ENCODE data around the gene CPHXL2. TPM values are rescaled to one million over a fixed set of nuclear protein-coding genes. Genes with fewer than 3 reads are reported as not detected.

CPHXL2 gene
- total RNA-seq, 2 donors from 2014 or later: not detected

DNA sequence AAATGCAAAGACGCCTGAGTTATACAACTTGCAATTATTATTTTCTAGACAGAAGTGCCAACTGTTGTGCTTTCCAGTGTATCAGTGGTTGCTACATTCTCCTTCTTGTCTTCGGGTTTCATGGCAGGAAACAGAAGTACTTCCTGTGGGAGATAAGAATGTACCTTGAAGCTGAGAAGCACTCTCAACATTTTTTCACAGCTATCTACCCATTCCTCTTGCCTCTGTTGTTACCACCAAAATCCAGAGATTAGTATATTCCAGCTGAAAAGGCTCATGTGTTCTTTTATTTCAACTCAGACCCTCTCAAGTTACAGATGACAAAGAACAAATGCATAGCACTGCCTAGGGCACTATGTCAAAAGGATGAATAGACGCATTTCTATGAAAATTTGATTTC is 49.0 kb downstream of the CPHXL2 start:
- TF ChIP-seq POLR2A (IDR thresholded peaks at IDR 0.05) (no peak), CTCF (IDR thresholded peaks at IDR 0.05) (no peak), POLR2AphosphoS5 (IDR thresholded peaks at IDR 0.05) (no peak)
- Histone ChIP-seq H3K27ac (no peak overlapping the region), H3K36me3 (peaks cover 21 to 28% of the 10 kb centered on the region in 2 donors), H3K27me3 (replicated peaks; ENCODE audit: insufficient read depth) (no peaks in the 10 kb centered on the region), H3K9me3 (no peaks in the 10 kb centered on the region), H3K4me1 (replicated peaks) (no peaks in the 10 kb centered on the region), H3K4me3 (no peak overlapping the region)
- no peak for DNase-seq (ENCODE audit: low spot score)
- intact Hi-C loops (cut with DNase I): loop anchor here (10.0 kb wide), 2 partner anchors 113 to 153 kb away; no protein-coding TSS in a partner anchor
- 64% methylated on average over 3 of the region's 3 CpGs for WGBS

DNA sequence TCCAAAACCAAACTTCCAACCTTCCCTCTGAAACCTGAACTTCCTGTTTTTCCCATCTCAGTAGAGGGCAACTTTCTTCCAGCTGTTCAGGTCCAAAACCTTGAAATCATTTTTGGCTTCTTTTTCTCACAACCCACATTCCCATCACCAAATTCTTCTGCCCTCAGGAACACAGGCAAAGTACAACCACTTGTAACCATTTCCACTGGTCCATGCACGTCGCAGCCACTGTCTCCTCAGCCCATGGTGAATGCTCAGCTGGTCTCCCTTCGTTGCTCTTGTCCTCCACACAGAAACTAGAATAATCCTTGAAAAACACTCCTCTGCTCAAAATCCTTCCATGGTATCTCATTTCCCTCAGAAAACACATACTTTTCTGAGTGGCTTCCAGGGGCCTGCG is 50.0 kb downstream of the CPHXL2 start:
- 85% methylated on average over 4 of the region's 4 CpGs for WGBS
- H3K4me1 ChIP-seq (replicated peaks): peaks cover 6% of the 10 kb centered on the region
- intact Hi-C loops (cut with DNase I): loop anchor here (10.0 kb wide), 2 partner anchors 112 to 152 kb away; no protein-coding TSS in a partner anchor
- TF ChIP-seq POLR2A (IDR thresholded peaks at IDR 0.05) (no peak), POLR2AphosphoS5 (IDR thresholded peaks at IDR 0.05) (no peak), CTCF (IDR thresholded peaks at IDR 0.05) (no peak)
- no peak for DNase-seq (ENCODE audit: low spot score)
- H3K4me3 ChIP-seq: no peak overlapping the region
- no peaks in the 10 kb centered on the region for H3K27me3 ChIP-seq (replicated peaks; ENCODE audit: insufficient read depth)
- H3K9me3 ChIP-seq: no peaks in the 10 kb centered on the region
- no peak overlapping the region for H3K27ac ChIP-seq
- peaks cover 18 to 20% of the 10 kb centered on the region in 2 donors for H3K36me3 ChIP-seq

DNA sequence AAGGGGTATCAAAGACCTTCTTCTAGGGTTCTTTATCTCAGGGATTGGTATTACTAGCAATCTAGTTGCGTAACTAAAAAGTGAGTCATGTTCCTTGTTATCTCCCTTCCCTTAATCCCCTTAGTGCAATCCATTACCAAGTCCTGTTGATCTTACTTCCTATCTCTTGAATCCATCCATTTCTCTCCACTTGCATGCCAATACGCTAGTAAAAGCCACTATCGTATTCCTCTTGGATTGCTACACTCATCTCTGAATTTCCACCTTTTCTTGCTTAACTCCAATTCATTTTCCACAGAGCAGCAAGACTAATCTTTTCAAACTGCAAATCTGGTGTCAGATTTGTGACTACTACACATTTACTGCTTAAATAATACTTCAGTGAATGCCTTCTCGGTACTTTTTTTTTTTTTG is 51.9 kb downstream of the CPHXL2 start:
- no peak for DNase-seq (ENCODE audit: low spot score)
- intact Hi-C loops (cut with DNase I): loop anchor here (10.0 kb wide), 2 partner anchors 110 to 150 kb away; no protein-coding TSS in a partner anchor
- Histone ChIP-seq H3K4me1 (replicated peaks) (peaks cover 6% of the 10 kb centered on the region), H3K4me3 (no peak overlapping the region), H3K9me3 (no peaks in the 10 kb centered on the region), H3K27ac (no peak overlapping the region), H3K27me3 (replicated peaks; ENCODE audit: insufficient read depth) (no peaks in the 10 kb centered on the region), H3K36me3 (peaks cover 11 to 12% of the 10 kb centered on the region in 2 donors)
- no peak for TF ChIP-seq POLR2AphosphoS5 (IDR thresholded peaks at IDR 0.05)
- TF ChIP-seq POLR2A (IDR thresholded peaks at IDR 0.05): no peak
- TF ChIP-seq CTCF (IDR thresholded peaks at IDR 0.05): no peak
- 82% methylated on average over 4 of the region's 4 CpGs for whole genome bisulfite sequencing

GRCh38 chr16:75622761-75623605 is 53.8 kb downstream of the CPHXL2 start, which contains the start of gene ADAT1:
TSS of gene ADAT1 (minus strand) at chr16:75623281. CDS start at chr16:75620799, 2,482 bp downstream.
- Histone ChIP-seq H3K36me3 (peaks cover 0 to 2% of the 10 kb centered on the region in 2 donors), H3K9me3 (no peaks in the 10 kb centered on the region), H3K27ac (peak within 1 kb of the TSS; percentile 74 to 85), H3K4me1 (replicated peaks) (peaks cover 6% of the 10 kb centered on the region), H3K27me3 (replicated peaks; ENCODE audit: insufficient read depth) (no peaks in the 10 kb centered on the region), H3K4me3 (peak within 1 kb of the TSS; percentile 70 to 75)
- TF ChIP-seq POLR2AphosphoS5 (IDR thresholded peaks at IDR 0.05) (peak; percentile 99), POLR2A (IDR thresholded peaks at IDR 0.05) (peak; percentile 89), CTCF (IDR thresholded peaks at IDR 0.05) (peak in 2 of 4 experiments; percentile 18 to 28)
- under 1% methylated on average over 62 of the region's 62 CpGs for WGBS
- peak; percentile 98 for DNase-seq (ENCODE audit: low spot score)
- intact Hi-C loops (cut with DNase I): loop anchor here (2.0 to 10.0 kb wide), 3 partner anchors 56 to 148 kb away; partner anchors contain the start of gene GABARAPL2
